H1 (cell line): ENCODE results near the gene ADRA2C. TPM values are rescaled to one million over a fixed set of nuclear protein-coding genes. Genes with fewer than 3 reads are reported as not detected.

Experiments
- EGR1 ChIP-seq: IDR thresholded peaks from 2 replicates; pipeline ENCODE4 v1.6.1; 2011; ENCODE audit warnings: low read depth, low read length, borderline replicate concordance
- EP300 ChIP-seq, 2 experiments: IDR thresholded peaks; 1 replicate in 1 of 2; 2 replicates in 1 of 2; pipeline ENCODE4 v1.6.1; 2011 to 2012; ENCODE audit warnings: low read depth in 2 of 2, low read length in 2 of 2, mild to moderate bottlenecking in 2 of 2, borderline replicate concordance in 1 of 2, inconsistent platforms in 1 of 2, moderate library complexity in 1 of 2
- EZH2 ChIP-seq: fragments of 200-600 bp; sonication (generic); IDR thresholded peaks from 2 replicates; pipeline ENCODE4 v1.7.1; 2012; ENCODE audit warnings: low read depth, mild to moderate bottlenecking, moderate library complexity, low read length, inconsistent platforms; ENCODE audit not compliant: severe bottlenecking
- KDM5A ChIP-seq: fragments of 200-600 bp; IDR thresholded peaks from 2 replicates; pipeline ENCODE4 v1.7.1; 2012; ENCODE audit warnings: mild to moderate bottlenecking, low read length, inconsistent platforms, mixed read lengths
- RBBP5 ChIP-seq: IDR thresholded peaks from 2 replicates; pipeline ENCODE4 v1.7.1; 2012; ENCODE audit warnings: low read depth, mild to moderate bottlenecking, inconsistent platforms, low read length, moderate library complexity, borderline replicate concordance
- SIX5 ChIP-seq: IDR thresholded peaks from 2 replicates; pipeline ENCODE4 v1.6.1; 2011; ENCODE audit warnings: mild to moderate bottlenecking, low read depth, low read length
- SP2 ChIP-seq: IDR thresholded peaks from 2 replicates; pipeline ENCODE4 v1.6.1; 2012; ENCODE audit warnings: mild to moderate bottlenecking, low read length, inconsistent platforms
- polyA plus RNA-seq, 7 experiments: library from polyadenylated mRNA; depleted of rRNA in 3 of 7; stranded (reverse) in 5 of 7; unstranded in 2 of 7; fragments of >200 nt in 5 of 7; fragments of 200-250 nt in 2 of 7; gene quantifications; 1 replicate in 5 of 7; 2 replicates in 1 of 7; 4 replicates in 1 of 7; pipeline versions ENCODE4 v1.2.1 to v1.2.3, GENCODE V29; 2011 to 2013; ENCODE audit warnings: missing spikeins in 2 of 7, mixed read lengths in 2 of 7
- total RNA-seq: library from RNA; stranded (reverse); fragmentation: NEBNext Ultra II Directional; extraction: Animal tissue kit (Norgen Biotek cat#: 25700); gene quantifications from 2 replicates; pipeline ENCODE4 v1.2.1, GENCODE V29; 2021
- TF ChIP-seq, protein P1 (sequence below): IDR thresholded peaks from 2 replicates; pipeline ENCODE4 v1.6.1; 2011; ENCODE audit warnings: low read length, improper control_type of control experiment
- TF ChIP-seq, protein P2 (sequence below): fragments of 300-600 bp; sonication (generic); IDR thresholded peaks from 2 replicates; pipeline ENCODE4 v1.7.1; 2012; ENCODE audit warnings: low read length, moderate library complexity, mild to moderate bottlenecking, inconsistent platforms; ENCODE audit not compliant: insufficient replicate concordance

ADRA2C gene
- total and polyA plus RNA-seq, 2 of the 8 experiments (the other 6 are each of a cell fraction or from before 2014, with no cell fraction given): 14.6 to 14.8 TPM

DNA sequence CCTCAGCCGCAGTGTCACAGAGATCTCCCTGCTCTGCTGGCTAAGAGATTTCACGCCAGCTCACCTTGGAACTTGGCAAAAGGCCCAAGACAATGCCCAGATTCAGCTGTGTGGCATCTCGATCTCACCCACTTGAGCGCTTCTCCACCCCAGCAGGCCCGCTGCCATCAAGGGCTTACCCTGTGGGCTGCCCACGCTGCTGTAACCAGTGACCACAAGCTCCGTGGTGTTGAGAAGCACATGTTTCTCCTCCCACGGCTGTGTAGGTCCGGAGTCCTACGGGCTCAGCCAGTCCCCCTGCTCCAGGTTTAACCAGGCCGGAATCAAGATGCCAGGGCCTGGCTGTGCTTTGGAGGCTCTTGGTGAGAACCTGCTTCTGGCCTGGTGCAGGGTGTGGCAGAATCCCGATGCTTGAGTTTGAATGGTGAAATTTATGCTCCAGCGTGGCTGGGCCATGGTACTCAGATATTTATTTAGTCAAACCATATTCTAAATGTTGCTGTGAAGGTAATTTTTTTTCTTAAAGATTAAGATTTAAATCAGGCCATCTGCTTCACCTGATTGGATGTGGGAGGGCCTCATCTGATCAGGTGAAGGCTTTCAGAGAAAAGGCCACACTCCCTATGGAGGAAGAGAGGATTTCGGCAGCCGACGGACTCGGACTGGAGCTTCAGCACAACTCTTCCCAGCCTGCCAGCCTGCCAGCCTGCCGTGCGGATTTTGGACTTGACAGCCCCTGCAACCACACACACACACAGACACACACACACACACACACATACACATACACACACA, 24.8 kb upstream of the ADRA2C start (continued):
- TF ChIP-seq RBBP5: no peak
- TF ChIP-seq, protein P1, sequence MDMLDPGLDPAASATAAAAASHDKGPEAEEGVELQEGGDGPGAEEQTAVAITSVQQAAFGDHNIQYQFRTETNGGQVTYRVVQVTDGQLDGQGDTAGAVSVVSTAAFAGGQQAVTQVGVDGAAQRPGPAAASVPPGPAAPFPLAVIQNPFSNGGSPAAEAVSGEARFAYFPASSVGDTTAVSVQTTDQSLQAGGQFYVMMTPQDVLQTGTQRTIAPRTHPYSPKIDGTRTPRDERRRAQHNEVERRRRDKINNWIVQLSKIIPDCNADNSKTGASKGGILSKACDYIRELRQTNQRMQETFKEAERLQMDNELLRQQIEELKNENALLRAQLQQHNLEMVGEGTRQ: no peak
- no peak for TF ChIP-seq KDM5A
- TF ChIP-seq, protein P2, sequence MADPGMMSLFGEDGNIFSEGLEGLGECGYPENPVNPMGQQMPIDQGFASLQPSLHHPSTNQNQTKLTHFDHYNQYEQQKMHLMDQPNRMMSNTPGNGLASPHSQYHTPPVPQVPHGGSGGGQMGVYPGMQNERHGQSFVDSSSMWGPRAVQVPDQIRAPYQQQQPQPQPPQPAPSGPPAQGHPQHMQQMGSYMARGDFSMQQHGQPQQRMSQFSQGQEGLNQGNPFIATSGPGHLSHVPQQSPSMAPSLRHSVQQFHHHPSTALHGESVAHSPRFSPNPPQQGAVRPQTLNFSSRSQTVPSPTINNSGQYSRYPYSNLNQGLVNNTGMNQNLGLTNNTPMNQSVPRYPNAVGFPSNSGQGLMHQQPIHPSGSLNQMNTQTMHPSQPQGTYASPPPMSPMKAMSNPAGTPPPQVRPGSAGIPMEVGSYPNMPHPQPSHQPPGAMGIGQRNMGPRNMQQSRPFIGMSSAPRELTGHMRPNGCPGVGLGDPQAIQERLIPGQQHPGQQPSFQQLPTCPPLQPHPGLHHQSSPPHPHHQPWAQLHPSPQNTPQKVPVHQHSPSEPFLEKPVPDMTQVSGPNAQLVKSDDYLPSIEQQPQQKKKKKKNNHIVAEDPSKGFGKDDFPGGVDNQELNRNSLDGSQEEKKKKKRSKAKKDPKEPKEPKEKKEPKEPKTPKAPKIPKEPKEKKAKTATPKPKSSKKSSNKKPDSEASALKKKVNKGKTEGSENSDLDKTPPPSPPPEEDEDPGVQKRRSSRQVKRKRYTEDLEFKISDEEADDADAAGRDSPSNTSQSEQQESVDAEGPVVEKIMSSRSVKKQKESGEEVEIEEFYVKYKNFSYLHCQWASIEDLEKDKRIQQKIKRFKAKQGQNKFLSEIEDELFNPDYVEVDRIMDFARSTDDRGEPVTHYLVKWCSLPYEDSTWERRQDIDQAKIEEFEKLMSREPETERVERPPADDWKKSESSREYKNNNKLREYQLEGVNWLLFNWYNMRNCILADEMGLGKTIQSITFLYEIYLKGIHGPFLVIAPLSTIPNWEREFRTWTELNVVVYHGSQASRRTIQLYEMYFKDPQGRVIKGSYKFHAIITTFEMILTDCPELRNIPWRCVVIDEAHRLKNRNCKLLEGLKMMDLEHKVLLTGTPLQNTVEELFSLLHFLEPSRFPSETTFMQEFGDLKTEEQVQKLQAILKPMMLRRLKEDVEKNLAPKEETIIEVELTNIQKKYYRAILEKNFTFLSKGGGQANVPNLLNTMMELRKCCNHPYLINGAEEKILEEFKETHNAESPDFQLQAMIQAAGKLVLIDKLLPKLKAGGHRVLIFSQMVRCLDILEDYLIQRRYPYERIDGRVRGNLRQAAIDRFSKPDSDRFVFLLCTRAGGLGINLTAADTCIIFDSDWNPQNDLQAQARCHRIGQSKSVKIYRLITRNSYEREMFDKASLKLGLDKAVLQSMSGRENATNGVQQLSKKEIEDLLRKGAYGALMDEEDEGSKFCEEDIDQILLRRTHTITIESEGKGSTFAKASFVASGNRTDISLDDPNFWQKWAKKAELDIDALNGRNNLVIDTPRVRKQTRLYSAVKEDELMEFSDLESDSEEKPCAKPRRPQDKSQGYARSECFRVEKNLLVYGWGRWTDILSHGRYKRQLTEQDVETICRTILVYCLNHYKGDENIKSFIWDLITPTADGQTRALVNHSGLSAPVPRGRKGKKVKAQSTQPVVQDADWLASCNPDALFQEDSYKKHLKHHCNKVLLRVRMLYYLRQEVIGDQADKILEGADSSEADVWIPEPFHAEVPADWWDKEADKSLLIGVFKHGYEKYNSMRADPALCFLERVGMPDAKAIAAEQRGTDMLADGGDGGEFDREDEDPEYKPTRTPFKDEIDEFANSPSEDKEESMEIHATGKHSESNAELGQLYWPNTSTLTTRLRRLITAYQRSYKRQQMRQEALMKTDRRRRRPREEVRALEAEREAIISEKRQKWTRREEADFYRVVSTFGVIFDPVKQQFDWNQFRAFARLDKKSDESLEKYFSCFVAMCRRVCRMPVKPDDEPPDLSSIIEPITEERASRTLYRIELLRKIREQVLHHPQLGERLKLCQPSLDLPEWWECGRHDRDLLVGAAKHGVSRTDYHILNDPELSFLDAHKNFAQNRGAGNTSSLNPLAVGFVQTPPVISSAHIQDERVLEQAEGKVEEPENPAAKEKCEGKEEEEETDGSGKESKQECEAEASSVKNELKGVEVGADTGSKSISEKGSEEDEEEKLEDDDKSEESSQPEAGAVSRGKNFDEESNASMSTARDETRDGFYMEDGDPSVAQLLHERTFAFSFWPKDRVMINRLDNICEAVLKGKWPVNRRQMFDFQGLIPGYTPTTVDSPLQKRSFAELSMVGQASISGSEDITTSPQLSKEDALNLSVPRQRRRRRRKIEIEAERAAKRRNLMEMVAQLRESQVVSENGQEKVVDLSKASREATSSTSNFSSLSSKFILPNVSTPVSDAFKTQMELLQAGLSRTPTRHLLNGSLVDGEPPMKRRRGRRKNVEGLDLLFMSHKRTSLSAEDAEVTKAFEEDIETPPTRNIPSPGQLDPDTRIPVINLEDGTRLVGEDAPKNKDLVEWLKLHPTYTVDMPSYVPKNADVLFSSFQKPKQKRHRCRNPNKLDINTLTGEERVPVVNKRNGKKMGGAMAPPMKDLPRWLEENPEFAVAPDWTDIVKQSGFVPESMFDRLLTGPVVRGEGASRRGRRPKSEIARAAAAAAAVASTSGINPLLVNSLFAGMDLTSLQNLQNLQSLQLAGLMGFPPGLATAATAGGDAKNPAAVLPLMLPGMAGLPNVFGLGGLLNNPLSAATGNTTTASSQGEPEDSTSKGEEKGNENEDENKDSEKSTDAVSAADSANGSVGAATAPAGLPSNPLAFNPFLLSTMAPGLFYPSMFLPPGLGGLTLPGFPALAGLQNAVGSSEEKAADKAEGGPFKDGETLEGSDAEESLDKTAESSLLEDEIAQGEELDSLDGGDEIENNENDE: no peak
- no peak for TF ChIP-seq SP2
- no peak for TF ChIP-seq SIX5
- no peak for TF ChIP-seq EP300 (IDR thresholded peaks at IDR 0.05; ENCODE audit: borderline replicate concordance in 1 of 2, low read depth in 2 of 2, low read length in 2 of 2)
- TF ChIP-seq EZH2: no peak
- TF ChIP-seq EGR1: no peak
